Brain microvascular endothelial cell (primary cell): ENCODE results near the gene SLC32A1.

Source experiments
- DNase-seq: peaks from one replicate; pipeline ENCODE4 v3.0.0-alpha.2; 2020
- H3K27ac ChIP-seq: fragments of 250-450 bp; sonication (Bioruptor Pico); 2 replicates; pipeline ENCODE4 v1.5.1; 2020; ENCODE audit warnings: mild to moderate bottlenecking, moderate library complexity
- H3K27me3 ChIP-seq: fragments of 250-450 bp; sonication (Bioruptor Pico); replicated peaks from 2 replicates; pipeline ENCODE4 v1.5.1; 2020; ENCODE audit warnings: mild to moderate bottlenecking
- H3K36me3 ChIP-seq: fragments of 250-450 bp; sonication (Bioruptor Pico); replicated peaks from 2 replicates; pipeline ENCODE4 v1.5.1; 2020; ENCODE audit warnings: mild to moderate bottlenecking
- H3K4me3 ChIP-seq: 2 replicates; pipeline ENCODE4 v1.5.1; 2011; ENCODE audit warnings: low read depth, mild to moderate bottlenecking, control low read depth, low read length, moderate library complexity
- CTCF ChIP-seq: IDR thresholded peaks from 2 replicates; pipeline ENCODE4 v1.5.1; 2011; ENCODE audit warnings: low read depth, mild to moderate bottlenecking, moderate library complexity, low read length, control low read depth, inconsistent platforms; ENCODE audit errors: missing control alignments
- in situ Hi-C: cut with HindIII; loops from 2 replicates; pipeline ENCODE4 v1.10.0; 2017; ENCODE audit warnings: low sequenced_read_pairs, low pct_ligation_motif_present

Gene SLC32A1

GRCh38 chr20:38759106-38759505 is 34.8 kb downstream of the SLC32A1 start:
- H3K27me3 ChIP-seq, result no peaks in the 10 kb centered on the region
- in situ Hi-C loops, result no loop called here
- H3K27ac ChIP-seq, result no peak overlapping the region
- DNase-seq, result no peak
- no peak for TF ChIP-seq CTCF
- no peak overlapping the region for H3K4me3 ChIP-seq
- H3K36me3 ChIP-seq, result peaks cover 31% of the 10 kb centered on the region

- no peak for DNase-seq
- no peak for TF ChIP-seq CTCF
- H3K27me3 ChIP-seq, result no peaks in the 10 kb centered on the region
- H3K27ac ChIP-seq, result no peak overlapping the region
- in situ Hi-C loops, result no loop called here
- peaks cover 26% of the 10 kb centered on the region for H3K36me3 ChIP-seq
- no peak overlapping the region for H3K4me3 ChIP-seq
Measured at GRCh38 chr20:38760978-38761377, 36.7 kb downstream of the SLC32A1 start.

GRCh38 chr20:38762174-38762573 is 37.9 kb downstream of the SLC32A1 start:
- DNase-seq, result no peak
- H3K36me3 ChIP-seq, result peaks cover 22% of the 10 kb centered on the region
- TF ChIP-seq CTCF, result no peak
- no peaks in the 10 kb centered on the region for H3K27me3 ChIP-seq
- H3K4me3 ChIP-seq, result no peak overlapping the region
- in situ Hi-C loops, result no loop called here
- H3K27ac ChIP-seq, result no peak overlapping the region

GRCh38 chr20:38763616-38764015 is 39.3 kb downstream of the SLC32A1 start:
- Histone ChIP-seq H3K36me3 (peaks cover 29% of the 10 kb centered on the region), H3K27ac (no peak overlapping the region), H3K4me3 (no peak overlapping the region), H3K27me3 (no peaks in the 10 kb centered on the region)
- DNase-seq, result no peak
- TF ChIP-seq CTCF, result no peak
- in situ Hi-C loops, result no loop called here

- peak; percentile 85 for DNase-seq
- Histone ChIP-seq H3K27ac (no peak overlapping the region), H3K27me3 (no peaks in the 10 kb centered on the region), H3K36me3 (peaks cover 29% of the 10 kb centered on the region), H3K4me3 (no peak overlapping the region)
- no peak for TF ChIP-seq CTCF
- in situ Hi-C loops, result no loop called here
Measured at GRCh38 chr20:38764567-38765318, 40.5 kb downstream of the SLC32A1 start.

GRCh38 chr20:38766071-38766470 is 41.8 kb downstream of the SLC32A1 start:
- Histone ChIP-seq H3K4me3 (no peak overlapping the region), H3K27me3 (no peaks in the 10 kb centered on the region), H3K36me3 (peaks cover 23% of the 10 kb centered on the region), H3K27ac (no peak overlapping the region)
- TF ChIP-seq CTCF, result no peak
- in situ Hi-C loops, result no loop called here
- DNase-seq, result no peak
